ENCODE results near the gene COL10A1. TPM values are rescaled to one million over a fixed set of nuclear protein-coding genes. Genes with fewer than 3 reads are reported as not detected.

COL10A1 gene
- polyA plus RNA-seq, 1 donor from 2014 or later = not detected

DNA sequence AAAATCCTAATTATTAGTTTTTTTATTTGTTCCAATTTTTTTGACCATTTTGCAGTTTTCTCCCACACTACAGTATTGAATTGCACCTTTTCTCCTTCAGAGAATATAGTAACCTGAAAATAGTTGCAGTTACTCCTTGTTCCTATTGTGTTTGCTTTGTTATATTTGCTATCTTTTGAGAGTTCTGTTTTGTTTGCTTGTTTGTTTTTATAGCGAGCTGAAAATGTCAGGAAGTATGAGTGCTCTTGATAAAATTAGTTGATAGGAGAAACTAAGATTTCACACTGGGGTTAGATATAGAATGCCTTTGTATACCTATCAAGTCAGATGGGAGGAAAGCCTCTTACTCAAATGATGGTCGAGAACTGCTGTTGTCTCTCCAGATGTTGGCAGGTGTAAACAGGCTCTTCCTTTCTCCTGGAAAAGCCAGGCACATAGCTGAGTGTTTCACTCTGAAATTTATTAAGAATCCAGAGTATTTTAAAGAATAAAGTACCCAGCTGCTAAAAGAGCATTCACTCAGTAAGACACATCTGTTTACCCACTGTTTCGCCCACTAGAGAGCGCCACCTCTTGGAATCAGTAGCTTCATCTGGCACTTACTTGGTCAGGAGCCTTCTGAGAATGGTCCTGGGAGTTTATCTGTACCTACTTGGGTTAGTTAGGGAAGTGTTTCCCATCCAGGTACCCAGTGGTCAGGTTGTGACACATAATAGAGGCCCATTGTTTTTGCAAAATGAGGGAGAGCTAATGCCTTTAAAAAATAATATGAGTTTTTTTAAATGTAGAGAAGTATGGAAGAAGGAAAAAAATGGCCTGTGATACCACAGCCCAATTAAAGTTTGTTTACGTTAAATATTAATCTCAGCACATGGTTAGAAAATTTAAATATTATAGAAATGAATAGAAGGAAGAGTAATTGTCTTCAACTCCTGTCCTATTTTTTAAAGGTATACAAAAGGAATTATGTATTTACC is 14.1 kb downstream of the COL10A1 start:
- Histone ChIP-seq H3K4me2 (ENCODE audit: low read length) (no peak overlapping the region), H3K27me3 (ENCODE audit: insufficient read depth, low read depth, low read length) (no peaks in the 10 kb centered on the region), H3K27ac (ENCODE audit: low read length) (no peak overlapping the region), H3K79me2 (replicated peaks; ENCODE audit: insufficient read depth, low read length) (no peaks in the 10 kb centered on the region), H3K4me3 (ENCODE audit: low read length) (no peak overlapping the region), H3K9ac (ENCODE audit: low read length) (no peak overlapping the region), H3K36me3 (ENCODE audit: insufficient read depth, low read length) (no peaks in the 10 kb centered on the region), H3F3A (ENCODE audit: insufficient read depth, low read length, poor library complexity, severe bottlenecking) (no peaks in the 10 kb centered on the region), H3K9me2 (ENCODE audit: insufficient read depth, low read length) (no peaks in the 10 kb centered on the region), H2AFZ (ENCODE audit: low read depth, low read length) (no peak overlapping the region), H3K9me3 (ENCODE audit: low read length) (no peaks in the 10 kb centered on the region), H4K20me1 (ENCODE audit: insufficient read depth) (no peaks in the 10 kb centered on the region)
- no peak for TF ChIP-seq MXI1 (conservative IDR thresholded peaks at IDR 0.05; ENCODE audit: poor library complexity, severe bottlenecking)

DNA sequence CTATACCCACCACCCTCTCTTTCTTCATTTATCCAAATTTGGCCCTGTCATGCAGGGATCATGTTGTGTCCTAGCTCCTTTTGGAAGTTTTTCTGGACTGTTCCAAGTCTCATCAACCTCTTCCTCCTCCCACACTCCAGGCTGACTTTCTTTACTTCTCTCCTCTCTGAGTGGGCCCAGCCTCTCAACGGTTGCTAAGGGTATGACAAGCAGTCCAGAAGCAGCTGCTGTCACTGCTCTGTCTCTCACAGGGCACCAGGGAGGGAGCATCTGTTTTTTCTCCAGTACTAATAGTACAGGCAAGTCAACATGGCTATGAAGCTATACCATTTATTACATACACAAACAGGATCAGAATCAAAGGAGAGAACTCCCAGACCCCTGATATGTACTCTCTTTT is 17.1 kb downstream of the COL10A1 start:
- no peaks in the 10 kb centered on the region for H3K36me3 ChIP-seq (ENCODE audit: insufficient read depth, low read length)
- H4K20me1 ChIP-seq (ENCODE audit: insufficient read depth) = no peaks in the 10 kb centered on the region
- H3K9ac ChIP-seq (ENCODE audit: low read length) = no peak overlapping the region
- H3K27me3 ChIP-seq (ENCODE audit: insufficient read depth, low read depth, low read length) = no peaks in the 10 kb centered on the region
- H3K9me3 ChIP-seq (ENCODE audit: low read length) = no peaks in the 10 kb centered on the region
- no peak overlapping the region for H2AFZ ChIP-seq (ENCODE audit: low read depth, low read length)
- H3K27ac ChIP-seq (ENCODE audit: low read length) = no peak overlapping the region
- no peak overlapping the region for H3K4me3 ChIP-seq (ENCODE audit: low read length)
- no peak for TF ChIP-seq RAD21 (conservative IDR thresholded peaks at IDR 0.05)
- H3K9me2 ChIP-seq (ENCODE audit: insufficient read depth, low read length) = no peaks in the 10 kb centered on the region
- no peaks in the 10 kb centered on the region for H3F3A ChIP-seq (ENCODE audit: insufficient read depth, low read length, poor library complexity, severe bottlenecking)
- H3K4me2 ChIP-seq (ENCODE audit: low read length) = no peak overlapping the region
- no peaks in the 10 kb centered on the region for H3K79me2 ChIP-seq (replicated peaks; ENCODE audit: insufficient read depth, low read length)

GRCh38 chr6:116106146-116106545 is 19.8 kb downstream of the COL10A1 start:
- no peaks in the 10 kb centered on the region for H3F3A ChIP-seq (ENCODE audit: insufficient read depth, low read length, poor library complexity, severe bottlenecking)
- H3K9me3 ChIP-seq (ENCODE audit: low read length) = no peaks in the 10 kb centered on the region
- no peak overlapping the region for H3K27ac ChIP-seq (ENCODE audit: low read length)
- H3K4me3 ChIP-seq (ENCODE audit: low read length) = no peak overlapping the region
- H3K27me3 ChIP-seq (ENCODE audit: insufficient read depth, low read depth, low read length) = no peaks in the 10 kb centered on the region
- no peaks in the 10 kb centered on the region for H3K36me3 ChIP-seq (ENCODE audit: insufficient read depth, low read length)
- no peaks in the 10 kb centered on the region for H3K9me2 ChIP-seq (ENCODE audit: insufficient read depth, low read length)
- H3K4me2 ChIP-seq (ENCODE audit: low read length) = no peak overlapping the region
- H3K9ac ChIP-seq (ENCODE audit: low read length) = no peak overlapping the region
- no peak overlapping the region for H2AFZ ChIP-seq (ENCODE audit: low read depth, low read length)
- no peaks in the 10 kb centered on the region for H3K79me2 ChIP-seq (replicated peaks; ENCODE audit: insufficient read depth, low read length)
- TF ChIP-seq REST (IDR thresholded peaks at IDR 0.05; ENCODE audit: borderline replicate concordance) = no peak
- no peaks in the 10 kb centered on the region for H4K20me1 ChIP-seq (ENCODE audit: insufficient read depth)

- Histone ChIP-seq H3K79me2 (replicated peaks; ENCODE audit: insufficient read depth, low read length) (no peaks in the 10 kb centered on the region), H3K9me2 (ENCODE audit: insufficient read depth, low read length) (no peaks in the 10 kb centered on the region), H4K20me1 (ENCODE audit: insufficient read depth) (no peaks in the 10 kb centered on the region), H3K4me3 (ENCODE audit: low read length) (no peak overlapping the region), H3K9me3 (ENCODE audit: low read length) (no peaks in the 10 kb centered on the region), H3K27me3 (ENCODE audit: insufficient read depth, low read depth, low read length) (no peaks in the 10 kb centered on the region), H3K9ac (ENCODE audit: low read length) (no peak overlapping the region), H3F3A (ENCODE audit: insufficient read depth, low read length, poor library complexity, severe bottlenecking) (no peaks in the 10 kb centered on the region), H2AFZ (ENCODE audit: low read depth, low read length) (no peak overlapping the region), H3K36me3 (ENCODE audit: insufficient read depth, low read length) (no peaks in the 10 kb centered on the region), H3K4me2 (ENCODE audit: low read length) (no peak overlapping the region), H3K27ac (ENCODE audit: low read length) (no peak overlapping the region)
- TF ChIP-seq EP300 (conservative IDR thresholded peaks at IDR 0.05; ENCODE audit: poor library complexity, severe bottlenecking) = no peak
- TF ChIP-seq RAD21 (conservative IDR thresholded peaks at IDR 0.05) = no peak
- TF ChIP-seq EZH2 (IDR thresholded peaks at IDR 0.05; ENCODE audit: borderline replicate concordance, insufficient read depth, low read length, poor library complexity, severe bottlenecking) = no peak
- no peak for TF ChIP-seq TAF1 (IDR thresholded peaks at IDR 0.05; ENCODE audit: low read depth)
- TF ChIP-seq REST (IDR thresholded peaks at IDR 0.05; ENCODE audit: borderline replicate concordance) = no peak
- TF ChIP-seq POLR2AphosphoS5 (IDR thresholded peaks at IDR 0.05) = no peak
- TF ChIP-seq SMC3 (conservative IDR thresholded peaks at IDR 0.05; ENCODE audit: poor library complexity) = no peak
Observed at GRCh38 chr6:116105247-116105646, 20.7 kb downstream of the COL10A1 start.

All from neural cell (in vitro differentiated cells).